22Rv1 (cell line): ENCODE results near the gene STUM.

ENCODE experiments used
- ZFX ChIP-seq: fragments of 450-650 bp; IDR thresholded peaks from 2 replicates; pipeline ENCODE4 v1.6.1; 2017; ENCODE audit warnings: antibody characterized with exemption, borderline replicate concordance
- TF ChIP-seq, protein P1 (sequence below): fragments of 450-650 bp; IDR thresholded peaks from 2 replicates; pipeline ENCODE4 v1.5.1; 2017; ENCODE audit warnings: mild to moderate bottlenecking

DNA sequence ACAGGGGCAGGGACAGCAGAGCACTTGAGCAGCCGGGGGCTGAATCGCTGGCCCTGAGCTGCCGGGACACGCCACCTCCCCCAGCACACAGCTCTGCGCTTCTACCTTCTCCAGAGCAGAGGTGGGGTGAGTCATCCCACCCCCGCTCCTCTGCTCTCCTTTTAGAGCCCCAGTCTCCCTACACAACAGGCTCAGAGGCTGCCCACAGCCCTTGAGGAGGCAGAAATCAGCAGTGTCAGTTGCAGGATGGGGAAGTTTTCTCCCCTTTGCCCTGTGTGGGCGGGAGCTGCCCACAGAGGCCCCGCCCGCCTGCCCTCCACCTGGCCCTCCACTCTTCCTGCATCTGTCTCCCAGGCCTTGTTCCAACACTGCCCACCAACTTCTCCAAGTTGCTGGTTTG, 94.6 kb downstream of the STUM start:
- TF ChIP-seq, protein P1, sequence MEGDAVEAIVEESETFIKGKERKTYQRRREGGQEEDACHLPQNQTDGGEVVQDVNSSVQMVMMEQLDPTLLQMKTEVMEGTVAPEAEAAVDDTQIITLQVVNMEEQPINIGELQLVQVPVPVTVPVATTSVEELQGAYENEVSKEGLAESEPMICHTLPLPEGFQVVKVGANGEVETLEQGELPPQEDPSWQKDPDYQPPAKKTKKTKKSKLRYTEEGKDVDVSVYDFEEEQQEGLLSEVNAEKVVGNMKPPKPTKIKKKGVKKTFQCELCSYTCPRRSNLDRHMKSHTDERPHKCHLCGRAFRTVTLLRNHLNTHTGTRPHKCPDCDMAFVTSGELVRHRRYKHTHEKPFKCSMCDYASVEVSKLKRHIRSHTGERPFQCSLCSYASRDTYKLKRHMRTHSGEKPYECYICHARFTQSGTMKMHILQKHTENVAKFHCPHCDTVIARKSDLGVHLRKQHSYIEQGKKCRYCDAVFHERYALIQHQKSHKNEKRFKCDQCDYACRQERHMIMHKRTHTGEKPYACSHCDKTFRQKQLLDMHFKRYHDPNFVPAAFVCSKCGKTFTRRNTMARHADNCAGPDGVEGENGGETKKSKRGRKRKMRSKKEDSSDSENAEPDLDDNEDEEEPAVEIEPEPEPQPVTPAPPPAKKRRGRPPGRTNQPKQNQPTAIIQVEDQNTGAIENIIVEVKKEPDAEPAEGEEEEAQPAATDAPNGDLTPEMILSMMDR: no peak
- no peak for TF ChIP-seq ZFX
